ENCODE measurements around the gene KIF5C. TPM values are rescaled to one million over a fixed set of nuclear protein-coding genes. Genes with fewer than 3 reads are reported as not detected.

Gene KIF5C
- total and polyA plus RNA-seq, 2 donors (not counting 1 experiment from before 2014, with no cell fraction given): 1.9 to 6.1 TPM

DNA sequence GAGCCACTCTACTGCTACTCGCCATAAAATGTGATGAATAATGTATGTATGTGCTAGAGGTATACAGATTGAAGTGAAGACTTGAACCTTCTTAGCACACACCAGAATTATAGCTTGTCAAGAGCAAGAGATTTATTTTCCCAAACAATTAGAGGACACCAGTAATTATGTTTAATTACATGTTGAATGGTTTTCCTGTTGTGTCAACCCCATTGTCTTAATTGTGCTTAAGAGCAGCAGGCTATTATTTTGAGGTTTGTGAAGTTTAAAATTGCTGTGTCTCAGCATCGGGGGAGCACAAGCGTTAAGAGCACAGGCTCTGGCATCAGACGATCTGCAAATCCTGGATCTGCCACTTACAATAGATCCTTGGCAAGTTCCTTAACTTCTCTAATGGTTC lies 29.0 kb downstream of the KIF5C start:
- TF ChIP-seq EZH2 (IDR thresholded peaks at IDR 0.05; ENCODE audit: borderline replicate concordance, insufficient read depth, low read depth, low read length, poor library complexity, severe bottlenecking): no peak
- TF ChIP-seq, protein P1, sequence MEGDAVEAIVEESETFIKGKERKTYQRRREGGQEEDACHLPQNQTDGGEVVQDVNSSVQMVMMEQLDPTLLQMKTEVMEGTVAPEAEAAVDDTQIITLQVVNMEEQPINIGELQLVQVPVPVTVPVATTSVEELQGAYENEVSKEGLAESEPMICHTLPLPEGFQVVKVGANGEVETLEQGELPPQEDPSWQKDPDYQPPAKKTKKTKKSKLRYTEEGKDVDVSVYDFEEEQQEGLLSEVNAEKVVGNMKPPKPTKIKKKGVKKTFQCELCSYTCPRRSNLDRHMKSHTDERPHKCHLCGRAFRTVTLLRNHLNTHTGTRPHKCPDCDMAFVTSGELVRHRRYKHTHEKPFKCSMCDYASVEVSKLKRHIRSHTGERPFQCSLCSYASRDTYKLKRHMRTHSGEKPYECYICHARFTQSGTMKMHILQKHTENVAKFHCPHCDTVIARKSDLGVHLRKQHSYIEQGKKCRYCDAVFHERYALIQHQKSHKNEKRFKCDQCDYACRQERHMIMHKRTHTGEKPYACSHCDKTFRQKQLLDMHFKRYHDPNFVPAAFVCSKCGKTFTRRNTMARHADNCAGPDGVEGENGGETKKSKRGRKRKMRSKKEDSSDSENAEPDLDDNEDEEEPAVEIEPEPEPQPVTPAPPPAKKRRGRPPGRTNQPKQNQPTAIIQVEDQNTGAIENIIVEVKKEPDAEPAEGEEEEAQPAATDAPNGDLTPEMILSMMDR (IDR thresholded peaks at IDR 0.05): no peak
- Histone ChIP-seq H2AFZ (ENCODE audit: insufficient read depth, low read depth, low read length, poor library complexity, severe bottlenecking) (no peak overlapping the region), H3K4me2 (replicated peaks; ENCODE audit: low read depth, low read length, poor library complexity, severe bottlenecking) (no peak overlapping the region), H3K36me3 (replicated peaks in 1 of 2; ENCODE audit: control extremely low read depth in 1 of 2, control insufficient read depth in 1 of 2, extremely low read depth in 1 of 2, insufficient read depth in 2 of 2, low read length in 1 of 2) (no peaks in the 10 kb centered on the region), H4K20me1 (ENCODE audit: control insufficient read depth, insufficient read depth, low read length, poor library complexity, severe bottlenecking) (no peaks in the 10 kb centered on the region), H3K79me2 (ENCODE audit: control insufficient read depth, insufficient read depth, low read length) (peaks cover 4% of the 10 kb centered on the region), H3K9ac (ENCODE audit: low read length) (no peak overlapping the region), H3K4me1 (ENCODE audit: control insufficient read depth in 2 of 2, insufficient read depth in 2 of 2, low read length in 2 of 2) (peaks cover 15 to 29% of the 10 kb centered on the region in 2 donors), H3K27ac (ENCODE audit: low read length in 2 of 2) (no peak overlapping the region), H3K27me3 (replicated peaks in 1 of 4; ENCODE audit: control extremely low read depth in 1 of 4, control insufficient read depth in 3 of 4, insufficient read depth in 4 of 4, low read length in 3 of 4) (no peaks in the 10 kb centered on the region), H3K4me3 (ENCODE audit: control extremely low read depth in 1 of 5, extremely low read depth in 1 of 5, insufficient read depth in 1 of 5, low read depth in 2 of 5, low read length in 4 of 5) (no peak overlapping the region), H3K9me3 (ENCODE audit: control extremely low read depth in 1 of 3, control insufficient read depth in 2 of 3, insufficient read depth in 1 of 3, low read length in 2 of 3) (peaks cover 0 to 13% (median 3%) of the 10 kb centered on the region in 3 donors)
- WGBS (ENCODE audit: insufficient coverage): 100% methylated on average over 1 of the region's 4 CpGs
- ATAC-seq (ENCODE audit: low read depth) (no peak), DNase-seq (no peak)
- no peaks in the 10 kb centered on the region for H3K9me3 Mint-ChIP-seq (ENCODE audit: insufficient read depth)
- H3K4me3 Mint-ChIP-seq: no peak overlapping the region
- H3K27me3 Mint-ChIP-seq: peaks cover under 1% of the 10 kb centered on the region
- no peak overlapping the region for H3K27ac Mint-ChIP-seq
- H3K4me1 Mint-ChIP-seq: peaks cover 14% of the 10 kb centered on the region
- ChIA-PET POLR2A (no interaction called here), CTCF (no interaction called here)
- intact Hi-C loops (cut with micrococcal nuclease): no loop called here

DNA sequence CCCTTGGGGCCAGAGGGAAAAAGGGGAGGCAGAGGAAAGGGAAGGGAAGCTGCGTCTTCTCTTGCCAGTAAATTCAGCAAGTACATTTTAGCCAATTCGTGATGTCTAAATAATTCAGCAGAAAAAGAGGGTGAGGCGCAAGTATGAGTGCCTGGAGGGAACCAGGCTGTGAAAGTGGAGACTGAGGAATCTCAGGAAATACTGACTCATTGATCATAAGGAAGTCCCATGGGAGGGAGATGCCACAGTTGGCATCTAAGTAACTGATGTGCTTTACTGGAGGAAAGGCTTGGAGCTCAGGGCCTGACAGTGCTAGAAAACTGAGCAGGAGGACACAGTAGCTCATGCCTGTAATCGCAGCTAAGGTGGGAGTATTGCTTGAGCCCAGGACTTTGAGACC lies 31.1 kb downstream of the KIF5C start:
- ATAC-seq (ENCODE audit: low read depth) (no peak), DNase-seq (no peak)
- ChIA-PET POLR2A (no interaction called here), CTCF (no interaction called here)
- intact Hi-C loops (cut with micrococcal nuclease): no loop called here
- Histone ChIP-seq H3K36me3 (replicated peaks in 1 of 2; ENCODE audit: control extremely low read depth in 1 of 2, control insufficient read depth in 1 of 2, extremely low read depth in 1 of 2, insufficient read depth in 2 of 2, low read length in 1 of 2) (no peaks in the 10 kb centered on the region), H4K20me1 (ENCODE audit: control insufficient read depth, insufficient read depth, low read length, poor library complexity, severe bottlenecking) (no peaks in the 10 kb centered on the region), H3K27ac (ENCODE audit: low read length in 2 of 2) (no peak overlapping the region), H3K4me2 (replicated peaks; ENCODE audit: low read depth, low read length, poor library complexity, severe bottlenecking) (no peak overlapping the region), H3K4me3 (ENCODE audit: control extremely low read depth in 1 of 5, extremely low read depth in 1 of 5, insufficient read depth in 1 of 5, low read depth in 2 of 5, low read length in 4 of 5) (no peak overlapping the region), H3K9ac (ENCODE audit: low read length) (no peak overlapping the region), H2AFZ (ENCODE audit: insufficient read depth, low read depth, low read length, poor library complexity, severe bottlenecking) (no peak overlapping the region), H3K27me3 (replicated peaks in 1 of 4; ENCODE audit: control extremely low read depth in 1 of 4, control insufficient read depth in 3 of 4, insufficient read depth in 4 of 4, low read length in 3 of 4) (no peaks in the 10 kb centered on the region), H3K4me1 (ENCODE audit: control insufficient read depth in 2 of 2, insufficient read depth in 2 of 2, low read length in 2 of 2) (peaks cover 10 to 19% of the 10 kb centered on the region in 2 donors), H3K79me2 (ENCODE audit: control insufficient read depth, insufficient read depth, low read length) (peaks cover 7% of the 10 kb centered on the region), H3K9me3 (ENCODE audit: control extremely low read depth in 1 of 3, control insufficient read depth in 2 of 3, insufficient read depth in 1 of 3, low read length in 2 of 3) (peaks cover 0 to 13% (median 3%) of the 10 kb centered on the region in 3 donors)
- peaks cover 2% of the 10 kb centered on the region for H3K27me3 Mint-ChIP-seq
- TF ChIP-seq, protein P1 (IDR thresholded peaks at IDR 0.05): no peak
- TF ChIP-seq EZH2 (IDR thresholded peaks at IDR 0.05; ENCODE audit: borderline replicate concordance, insufficient read depth, low read depth, low read length, poor library complexity, severe bottlenecking): no peak
- no peaks in the 10 kb centered on the region for H3K9me3 Mint-ChIP-seq (ENCODE audit: insufficient read depth)
- H3K27ac Mint-ChIP-seq: no peak overlapping the region
- H3K4me3 Mint-ChIP-seq: no peak overlapping the region
- 100% methylated on average over 3 of the region's 4 CpGs for WGBS (ENCODE audit: insufficient coverage)
- peaks cover 8% of the 10 kb centered on the region for H3K4me1 Mint-ChIP-seq

All from B cell (primary cell).